GM12891 (cell line): ENCODE measurements around the gene SLBP.

Source experiments
- POLR2A ChIP-seq: IDR thresholded peaks from 2 replicates; pipeline ENCODE4 v1.6.1; 2011; ENCODE audit warnings: low read depth, low read length, control low read depth
- POLR2AphosphoS5 ChIP-seq: IDR thresholded peaks from 2 replicates; pipeline ENCODE4 v1.6.1; 2011; ENCODE audit warnings: low read depth, low read length, control low read depth
- POU2F2 ChIP-seq: IDR thresholded peaks from 2 replicates; pipeline ENCODE4 v1.6.1; 2011; ENCODE audit warnings: low read depth, mild to moderate bottlenecking, control low read depth, low read length, moderate library complexity
- TAF1 ChIP-seq: IDR thresholded peaks from 2 replicates; pipeline ENCODE4 v1.6.1; 2011; ENCODE audit warnings: low read depth, low read length, control low read depth

- TF ChIP-seq POLR2AphosphoS5 (no peak), POLR2A (no peak), TAF1 (no peak), POU2F2 (no peak)
These were observed 41.8 kb downstream of the SLBP start for GRCh38 chr4:1670279-1670678.
